ENCODE measurements around the gene LMCD1. TPM values are rescaled to one million over a fixed set of nuclear protein-coding genes. Genes with fewer than 3 reads are reported as not detected.
A peak's percentile ranks its signal among the peaks of the same experiment; 100 is the strongest.

The LMCD1 gene
- total and polyA plus RNA-seq, 2 experiments from 2014 or later: 21.8 to 35.3 TPM

DNA sequence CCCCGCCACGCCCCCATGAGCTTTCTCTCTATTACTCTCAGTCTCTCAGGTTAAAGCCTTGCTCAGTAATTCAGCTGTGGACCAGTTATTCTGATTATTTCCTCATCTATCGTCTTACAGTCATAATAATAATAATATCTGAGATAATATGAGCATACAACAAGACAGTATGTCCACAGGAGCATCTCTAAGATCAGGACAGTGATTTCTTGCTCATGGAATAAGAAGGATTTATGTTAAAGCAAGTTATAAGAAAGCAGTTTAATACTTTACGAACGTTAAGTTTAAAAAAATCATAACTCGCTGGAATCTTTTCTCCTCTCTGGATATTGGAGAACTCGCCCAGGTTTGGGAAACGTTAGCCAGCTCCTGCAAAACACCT lies 643 bp upstream of the LMCD1 start:
- Histone ChIP-seq H3K4me3 (peak overlapping the region; percentile 53), H3K79me2 (replicated peaks; ENCODE audit: insufficient read depth) (peaks cover 19% of the 10 kb centered on the region), H2AFZ (no peak overlapping the region), H3K4me1 (ENCODE audit: insufficient read depth) (peaks cover 52% of the 10 kb centered on the region), H3K4me2 (peak overlapping the region; percentile 77), H3K9me2 (ENCODE audit: insufficient read depth) (peaks cover 3% of the 10 kb centered on the region; the same call in 1 of the 2 replicates), H3F3A (replicated peaks; ENCODE audit: low read depth) (no peaks in the 10 kb centered on the region), H3K36me3 (ENCODE audit: insufficient read depth) (no peaks in the 10 kb centered on the region; the same call in 1 of the 2 replicates), H3K27me3 (ENCODE audit: insufficient read depth) (no peaks in the 10 kb centered on the region), H4K20me1 (replicated peaks; ENCODE audit: insufficient read depth) (no peaks in the 10 kb centered on the region), H3K27ac (ENCODE audit: low read depth) (peak overlapping the region; percentile 86)
- peak overlapping the region; percentile 74 for H3K4me3 Mint-ChIP-seq
- TF ChIP-seq NANOG (IDR thresholded peaks at IDR 0.05; ENCODE audit: borderline replicate concordance) (no peak), EZH2phosphoT487 (IDR thresholded peaks at IDR 0.05; ENCODE audit: unreplicated experiment) (no peak), POLR2AphosphoS5 (IDR thresholded peaks at IDR 0.05; ENCODE audit: low read depth) (no peak), ZNF114 (CRISPR knock-in tag; IDR thresholded peaks at IDR 0.05) (no peak), STAT1 (IDR thresholded peaks at IDR 0.05; ENCODE audit: unreplicated experiment) (no peak), EZH2 (IDR thresholded peaks at IDR 0.05; ENCODE audit: low read depth, unreplicated experiment) (no peak)
- TF ChIP-seq, protein P1, sequence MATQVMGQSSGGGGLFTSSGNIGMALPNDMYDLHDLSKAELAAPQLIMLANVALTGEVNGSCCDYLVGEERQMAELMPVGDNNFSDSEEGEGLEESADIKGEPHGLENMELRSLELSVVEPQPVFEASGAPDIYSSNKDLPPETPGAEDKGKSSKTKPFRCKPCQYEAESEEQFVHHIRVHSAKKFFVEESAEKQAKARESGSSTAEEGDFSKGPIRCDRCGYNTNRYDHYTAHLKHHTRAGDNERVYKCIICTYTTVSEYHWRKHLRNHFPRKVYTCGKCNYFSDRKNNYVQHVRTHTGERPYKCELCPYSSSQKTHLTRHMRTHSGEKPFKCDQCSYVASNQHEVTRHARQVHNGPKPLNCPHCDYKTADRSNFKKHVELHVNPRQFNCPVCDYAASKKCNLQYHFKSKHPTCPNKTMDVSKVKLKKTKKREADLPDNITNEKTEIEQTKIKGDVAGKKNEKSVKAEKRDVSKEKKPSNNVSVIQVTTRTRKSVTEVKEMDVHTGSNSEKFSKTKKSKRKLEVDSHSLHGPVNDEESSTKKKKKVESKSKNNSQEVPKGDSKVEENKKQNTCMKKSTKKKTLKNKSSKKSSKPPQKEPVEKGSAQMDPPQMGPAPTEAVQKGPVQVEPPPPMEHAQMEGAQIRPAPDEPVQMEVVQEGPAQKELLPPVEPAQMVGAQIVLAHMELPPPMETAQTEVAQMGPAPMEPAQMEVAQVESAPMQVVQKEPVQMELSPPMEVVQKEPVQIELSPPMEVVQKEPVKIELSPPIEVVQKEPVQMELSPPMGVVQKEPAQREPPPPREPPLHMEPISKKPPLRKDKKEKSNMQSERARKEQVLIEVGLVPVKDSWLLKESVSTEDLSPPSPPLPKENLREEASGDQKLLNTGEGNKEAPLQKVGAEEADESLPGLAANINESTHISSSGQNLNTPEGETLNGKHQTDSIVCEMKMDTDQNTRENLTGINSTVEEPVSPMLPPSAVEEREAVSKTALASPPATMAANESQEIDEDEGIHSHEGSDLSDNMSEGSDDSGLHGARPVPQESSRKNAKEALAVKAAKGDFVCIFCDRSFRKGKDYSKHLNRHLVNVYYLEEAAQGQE (IDR thresholded peaks at IDR 0.05; ENCODE audit: unreplicated experiment): no peak
- TF ChIP-seq, protein P2, sequence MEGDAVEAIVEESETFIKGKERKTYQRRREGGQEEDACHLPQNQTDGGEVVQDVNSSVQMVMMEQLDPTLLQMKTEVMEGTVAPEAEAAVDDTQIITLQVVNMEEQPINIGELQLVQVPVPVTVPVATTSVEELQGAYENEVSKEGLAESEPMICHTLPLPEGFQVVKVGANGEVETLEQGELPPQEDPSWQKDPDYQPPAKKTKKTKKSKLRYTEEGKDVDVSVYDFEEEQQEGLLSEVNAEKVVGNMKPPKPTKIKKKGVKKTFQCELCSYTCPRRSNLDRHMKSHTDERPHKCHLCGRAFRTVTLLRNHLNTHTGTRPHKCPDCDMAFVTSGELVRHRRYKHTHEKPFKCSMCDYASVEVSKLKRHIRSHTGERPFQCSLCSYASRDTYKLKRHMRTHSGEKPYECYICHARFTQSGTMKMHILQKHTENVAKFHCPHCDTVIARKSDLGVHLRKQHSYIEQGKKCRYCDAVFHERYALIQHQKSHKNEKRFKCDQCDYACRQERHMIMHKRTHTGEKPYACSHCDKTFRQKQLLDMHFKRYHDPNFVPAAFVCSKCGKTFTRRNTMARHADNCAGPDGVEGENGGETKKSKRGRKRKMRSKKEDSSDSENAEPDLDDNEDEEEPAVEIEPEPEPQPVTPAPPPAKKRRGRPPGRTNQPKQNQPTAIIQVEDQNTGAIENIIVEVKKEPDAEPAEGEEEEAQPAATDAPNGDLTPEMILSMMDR (conservative IDR thresholded peaks at IDR 0.05; ENCODE audit: low read depth in 2 of 2): no peak
- TF ChIP-seq, protein P3, sequence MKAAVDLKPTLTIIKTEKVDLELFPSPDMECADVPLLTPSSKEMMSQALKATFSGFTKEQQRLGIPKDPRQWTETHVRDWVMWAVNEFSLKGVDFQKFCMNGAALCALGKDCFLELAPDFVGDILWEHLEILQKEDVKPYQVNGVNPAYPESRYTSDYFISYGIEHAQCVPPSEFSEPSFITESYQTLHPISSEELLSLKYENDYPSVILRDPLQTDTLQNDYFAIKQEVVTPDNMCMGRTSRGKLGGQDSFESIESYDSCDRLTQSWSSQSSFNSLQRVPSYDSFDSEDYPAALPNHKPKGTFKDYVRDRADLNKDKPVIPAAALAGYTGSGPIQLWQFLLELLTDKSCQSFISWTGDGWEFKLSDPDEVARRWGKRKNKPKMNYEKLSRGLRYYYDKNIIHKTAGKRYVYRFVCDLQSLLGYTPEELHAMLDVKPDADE (IDR thresholded peaks at IDR 0.05): no peak
- H3K9me3 Mint-ChIP-seq: no peaks in the 10 kb centered on the region; the same call in 1 of the 3 replicates
- H3K4me1 Mint-ChIP-seq: peaks cover 48% of the 10 kb centered on the region
- H3K27me3 Mint-ChIP-seq (ENCODE audit: insufficient read depth, low read depth, poor library complexity): peaks cover 8% of the 10 kb centered on the region
- H3K27ac Mint-ChIP-seq: peak overlapping the region; percentile 85
- DNase-seq (ENCODE audit: low spot score): no peak
- H3K36me3 Mint-ChIP-seq (ENCODE audit: low read depth): peaks cover 8% of the 10 kb centered on the region; the same call in 2 of the 3 replicates
- no peak for ATAC-seq

Measured in GM23338 (cell line).